ENCODE results near the gene DCDC1. TPM values are rescaled to one million over a fixed set of nuclear protein-coding genes. Genes with fewer than 3 reads are reported as not detected.

DCDC1 gene
- total RNA-seq, 1 donor from 2014 or later = 6.9 TPM

DNA sequence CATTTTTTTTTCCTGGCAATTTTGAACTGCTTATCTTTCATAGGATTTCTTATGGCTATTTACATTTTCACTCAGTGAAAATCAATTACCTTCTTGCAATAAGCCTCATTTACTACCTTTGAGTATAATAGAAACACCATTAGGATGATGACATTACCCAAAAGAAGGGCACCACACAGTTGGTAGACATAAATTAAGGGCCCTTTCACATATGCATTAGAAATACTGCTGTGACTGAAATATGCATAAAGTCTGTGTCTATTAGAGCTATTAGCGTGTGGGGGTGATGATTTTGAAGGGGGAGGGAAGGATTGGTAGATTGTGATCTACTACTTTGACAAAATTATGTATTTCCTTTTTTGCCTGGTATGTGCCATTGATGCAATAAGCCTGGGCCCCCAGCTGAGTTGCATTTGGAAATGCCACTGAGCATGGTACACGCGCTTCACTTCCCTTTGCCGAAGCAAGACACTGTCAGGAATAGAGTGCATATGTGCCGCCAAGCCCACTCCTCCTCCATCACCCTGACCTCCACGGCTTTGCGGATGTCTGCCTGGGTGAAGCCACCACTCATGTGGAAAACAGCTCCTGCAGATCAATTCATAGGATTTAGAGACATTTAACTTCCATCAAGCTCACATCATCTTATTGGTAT lies 339.3 kb downstream of the DCDC1 start:
- H3K27ac Mint-ChIP-seq = no peak overlapping the region
- H3K4me1 Mint-ChIP-seq (ENCODE audit: low read depth) = no peaks in the 10 kb centered on the region
- no peak for DNase-seq (ENCODE audit: low spot score, unreplicated experiment)
- H3K9me3 Mint-ChIP-seq (ENCODE audit: low read depth) = no peaks in the 10 kb centered on the region
- H3K36me3 Mint-ChIP-seq (ENCODE audit: insufficient read depth) = no peaks in the 10 kb centered on the region
- no peaks in the 10 kb centered on the region for H3K27me3 Mint-ChIP-seq
- TF ChIP-seq, protein P1, sequence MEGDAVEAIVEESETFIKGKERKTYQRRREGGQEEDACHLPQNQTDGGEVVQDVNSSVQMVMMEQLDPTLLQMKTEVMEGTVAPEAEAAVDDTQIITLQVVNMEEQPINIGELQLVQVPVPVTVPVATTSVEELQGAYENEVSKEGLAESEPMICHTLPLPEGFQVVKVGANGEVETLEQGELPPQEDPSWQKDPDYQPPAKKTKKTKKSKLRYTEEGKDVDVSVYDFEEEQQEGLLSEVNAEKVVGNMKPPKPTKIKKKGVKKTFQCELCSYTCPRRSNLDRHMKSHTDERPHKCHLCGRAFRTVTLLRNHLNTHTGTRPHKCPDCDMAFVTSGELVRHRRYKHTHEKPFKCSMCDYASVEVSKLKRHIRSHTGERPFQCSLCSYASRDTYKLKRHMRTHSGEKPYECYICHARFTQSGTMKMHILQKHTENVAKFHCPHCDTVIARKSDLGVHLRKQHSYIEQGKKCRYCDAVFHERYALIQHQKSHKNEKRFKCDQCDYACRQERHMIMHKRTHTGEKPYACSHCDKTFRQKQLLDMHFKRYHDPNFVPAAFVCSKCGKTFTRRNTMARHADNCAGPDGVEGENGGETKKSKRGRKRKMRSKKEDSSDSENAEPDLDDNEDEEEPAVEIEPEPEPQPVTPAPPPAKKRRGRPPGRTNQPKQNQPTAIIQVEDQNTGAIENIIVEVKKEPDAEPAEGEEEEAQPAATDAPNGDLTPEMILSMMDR (IDR thresholded peaks at IDR 0.05; ENCODE audit: unreplicated experiment) = no peak
- no peak overlapping the region for H3K4me3 Mint-ChIP-seq (ENCODE audit: low read depth)

DNA sequence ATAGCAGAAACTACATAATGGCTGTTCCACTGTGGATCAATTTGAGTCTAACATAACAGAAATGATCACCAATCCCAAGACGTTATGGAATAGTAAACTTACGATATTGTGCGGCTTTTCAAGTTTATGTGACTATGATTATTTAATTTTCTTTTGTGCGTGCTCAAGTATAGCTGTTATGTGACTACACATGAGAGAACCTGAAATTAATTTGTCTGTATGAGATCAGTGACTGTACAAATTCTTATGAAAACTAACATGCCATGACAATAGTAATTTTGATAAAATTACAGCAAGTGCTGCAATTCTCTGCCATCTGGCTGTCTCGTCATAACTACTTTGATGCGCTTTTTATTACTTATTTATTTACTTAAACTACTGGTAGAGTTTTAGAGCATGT lies 343.2 kb downstream of the DCDC1 start:
- Mint-ChIP-seq H3K4me1 (ENCODE audit: low read depth) (no peaks in the 10 kb centered on the region), H3K4me3 (ENCODE audit: low read depth) (no peak overlapping the region), H3K36me3 (ENCODE audit: insufficient read depth) (no peaks in the 10 kb centered on the region), H3K27ac (no peak overlapping the region), H3K27me3 (no peaks in the 10 kb centered on the region), H3K9me3 (ENCODE audit: low read depth) (no peaks in the 10 kb centered on the region)
- no peak for DNase-seq (ENCODE audit: low spot score, unreplicated experiment)
- TF ChIP-seq, protein P1 (IDR thresholded peaks at IDR 0.05; ENCODE audit: unreplicated experiment) = no peak

DNA sequence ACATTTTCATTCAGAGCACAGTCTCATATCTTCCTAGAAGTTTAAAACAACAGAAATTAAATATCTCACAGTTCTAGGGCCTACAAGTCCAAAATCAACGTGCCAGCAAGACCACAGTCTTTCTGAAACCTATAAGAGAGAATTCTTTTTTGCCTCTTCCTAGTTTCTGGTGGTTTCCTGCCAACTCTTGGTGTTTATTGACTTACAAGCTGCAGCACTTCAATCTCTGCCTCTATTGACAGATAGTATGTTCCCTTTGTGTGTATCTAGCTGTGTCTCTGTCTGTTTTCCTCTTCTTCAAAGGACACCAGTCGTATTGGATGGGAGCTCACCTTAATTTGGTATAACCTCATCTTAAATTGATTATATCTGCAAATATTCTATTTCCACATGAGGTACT lies 347.5 kb downstream of the DCDC1 start:
- peaks cover 16% of the 10 kb centered on the region for H3K4me1 Mint-ChIP-seq (ENCODE audit: low read depth)
- no peak for DNase-seq (ENCODE audit: low spot score, unreplicated experiment)
- no peak overlapping the region for H3K4me3 Mint-ChIP-seq (ENCODE audit: low read depth)
- H3K36me3 Mint-ChIP-seq (ENCODE audit: insufficient read depth) = no peaks in the 10 kb centered on the region
- peaks cover 1% of the 10 kb centered on the region for H3K27me3 Mint-ChIP-seq
- H3K9me3 Mint-ChIP-seq (ENCODE audit: low read depth) = no peaks in the 10 kb centered on the region
- no peak overlapping the region for H3K27ac Mint-ChIP-seq
- TF ChIP-seq, protein P1 (IDR thresholded peaks at IDR 0.05; ENCODE audit: unreplicated experiment) = no peak

DNA sequence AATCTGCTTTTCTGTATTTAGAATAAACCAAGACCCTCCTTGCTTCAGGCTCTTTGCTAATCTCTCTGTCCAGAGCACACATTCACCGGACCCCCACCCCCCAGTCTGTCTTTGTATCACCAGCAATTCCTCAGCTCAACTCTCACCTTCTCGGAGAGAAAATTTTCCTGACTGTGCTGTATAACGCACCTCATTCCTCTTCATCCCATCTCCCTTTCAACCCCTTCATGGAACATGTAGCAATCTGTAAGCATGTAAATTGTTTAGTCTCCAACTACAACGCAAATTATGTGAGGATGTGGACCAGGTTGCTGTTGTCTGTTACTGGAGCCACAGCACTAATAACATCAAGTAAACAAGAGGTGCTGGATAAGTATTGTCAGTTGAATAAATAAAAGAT lies 349.8 kb downstream of the DCDC1 start:
- Mint-ChIP-seq H3K9me3 (ENCODE audit: low read depth) (no peaks in the 10 kb centered on the region), H3K27me3 (peaks cover 10% of the 10 kb centered on the region), H3K36me3 (ENCODE audit: insufficient read depth) (no peaks in the 10 kb centered on the region), H3K27ac (peak overlapping the region; percentile 2), H3K4me1 (ENCODE audit: low read depth) (peaks cover 16% of the 10 kb centered on the region), H3K4me3 (ENCODE audit: low read depth) (peak overlapping the region; percentile 4)
- TF ChIP-seq, protein P1 (IDR thresholded peaks at IDR 0.05; ENCODE audit: unreplicated experiment) = no peak
- DNase-seq (ENCODE audit: low spot score, unreplicated experiment) = no peak

DNA sequence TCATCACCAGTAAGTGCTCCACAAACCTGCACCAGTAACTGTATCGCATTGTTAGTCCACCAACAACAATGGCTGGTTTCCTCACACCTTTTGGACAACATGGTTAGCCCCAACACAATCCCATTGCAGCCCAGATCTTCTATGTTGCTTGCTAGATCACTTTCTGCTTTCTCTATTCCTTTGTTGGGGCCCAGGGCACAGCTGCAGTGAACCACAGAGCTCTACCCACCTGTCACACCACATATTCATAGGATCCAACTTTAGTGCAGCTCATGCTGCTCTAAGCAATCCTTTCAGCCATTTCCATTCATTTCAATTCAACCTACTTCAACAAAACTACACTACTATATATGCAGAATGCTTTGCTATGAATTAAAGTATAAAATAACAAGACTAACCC lies 364.3 kb downstream of the DCDC1 start:
- no peaks in the 10 kb centered on the region for H3K4me1 Mint-ChIP-seq (ENCODE audit: low read depth)
- H3K36me3 Mint-ChIP-seq (ENCODE audit: insufficient read depth) = no peaks in the 10 kb centered on the region
- H3K4me3 Mint-ChIP-seq (ENCODE audit: low read depth) = no peak overlapping the region
- no peak overlapping the region for H3K27ac Mint-ChIP-seq
- peaks cover 5% of the 10 kb centered on the region for H3K9me3 Mint-ChIP-seq (ENCODE audit: low read depth)
- no peak for DNase-seq (ENCODE audit: low spot score, unreplicated experiment)
- H3K27me3 Mint-ChIP-seq = peaks cover 13% of the 10 kb centered on the region
- TF ChIP-seq, protein P1 (IDR thresholded peaks at IDR 0.05; ENCODE audit: unreplicated experiment) = no peak
